NOMO-1 treated with dmso at 0.1 percent for 144 hours (cell line): ENCODE measurements around the gene RAB22A.
"Not testable (repeated sequence)": the region's sequence is repeated elsewhere in the genome, so short reads cannot be mapped to it uniquely, and the experiment has no call there.

ENCODE experiments used
- DNase-seq: peaks from one replicate; lab custom pipeline; 2025; ENCODE audit not compliant: unreplicated experiment; lab: John Stamatoyannopoulos, UW

RAB22A gene

DNA sequence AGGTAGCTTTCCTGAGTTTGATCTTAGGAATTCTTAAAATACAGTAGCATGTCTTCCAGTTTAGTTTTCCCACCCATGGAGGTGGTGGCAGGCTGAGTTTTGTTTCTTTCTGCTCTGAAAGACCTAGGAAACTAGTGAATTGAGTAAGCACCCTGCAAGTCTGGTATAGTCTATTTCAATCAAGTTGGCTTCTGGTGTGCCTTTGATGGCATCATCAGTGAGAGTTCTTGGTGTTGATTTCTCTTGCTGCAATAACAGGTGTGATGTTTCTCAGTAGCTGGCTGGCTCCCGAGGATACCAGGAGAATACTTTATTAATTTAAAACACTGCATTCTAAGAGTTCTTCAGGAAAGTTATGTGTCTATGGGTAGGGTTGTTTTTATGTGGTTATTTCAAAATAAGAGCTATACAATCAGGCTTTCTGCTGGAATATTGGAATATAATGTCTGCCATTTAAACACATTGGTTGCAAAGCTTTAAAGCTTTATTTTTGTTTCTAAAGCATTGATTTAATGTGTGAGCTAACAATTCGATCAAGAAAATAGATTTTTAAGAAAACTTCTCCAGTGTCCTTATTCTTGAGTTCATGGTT, 98.5 kb downstream of the RAB22A start:
- no peak for DNase-seq

DNA sequence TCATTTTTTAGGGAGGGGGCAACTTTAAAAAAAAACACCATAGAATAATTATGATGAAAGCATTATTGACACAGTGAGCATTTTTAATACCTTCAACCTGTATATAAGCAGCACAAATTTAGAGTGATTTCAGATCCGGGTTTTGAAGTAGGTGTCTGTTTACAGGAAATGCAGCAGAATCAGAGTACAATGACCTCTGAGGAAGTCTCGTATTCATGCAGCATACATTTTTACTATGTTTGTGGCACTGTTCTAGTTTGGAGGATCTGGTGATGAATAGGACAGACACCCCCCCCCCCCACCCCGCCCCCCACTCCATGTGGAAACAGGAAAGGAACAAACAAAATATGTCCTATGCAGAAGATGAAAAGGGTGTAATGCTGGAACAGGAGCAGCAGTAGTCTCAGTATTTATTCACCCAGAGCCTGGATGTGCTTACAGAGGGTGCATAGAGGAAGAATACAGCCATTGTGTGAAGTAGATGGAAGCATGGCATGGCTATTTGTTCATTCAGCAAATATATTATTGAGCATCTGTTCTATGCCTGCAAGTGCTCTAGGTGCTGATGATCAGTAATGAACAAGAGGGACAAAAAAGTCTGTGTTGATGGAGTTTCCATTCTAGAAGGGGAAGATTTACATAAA, 99.2 kb downstream of the RAB22A start:
- DNase-seq = no peak

DNA sequence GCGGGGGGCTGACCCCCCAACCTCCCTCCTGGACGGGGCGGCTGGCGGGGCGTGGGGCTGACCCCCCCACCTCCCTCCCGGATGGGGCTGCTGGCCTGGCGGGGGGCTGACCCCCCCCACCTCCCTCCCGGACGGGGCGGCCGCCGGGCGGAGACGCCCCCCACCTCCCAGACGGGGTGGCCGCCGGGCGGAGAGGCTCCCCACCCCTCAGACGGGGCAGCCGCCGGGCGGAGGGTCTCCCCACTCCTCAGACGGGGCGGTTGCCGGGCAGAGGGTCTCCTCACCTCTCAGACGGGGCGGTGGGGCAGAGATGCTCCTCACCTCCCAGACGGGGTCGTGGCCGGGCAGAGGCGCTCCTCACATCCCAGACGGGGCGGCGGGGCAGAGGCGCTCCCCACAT, 104.7 kb downstream of the RAB22A start:
- not testable (repeated sequence) for DNase-seq

DNA sequence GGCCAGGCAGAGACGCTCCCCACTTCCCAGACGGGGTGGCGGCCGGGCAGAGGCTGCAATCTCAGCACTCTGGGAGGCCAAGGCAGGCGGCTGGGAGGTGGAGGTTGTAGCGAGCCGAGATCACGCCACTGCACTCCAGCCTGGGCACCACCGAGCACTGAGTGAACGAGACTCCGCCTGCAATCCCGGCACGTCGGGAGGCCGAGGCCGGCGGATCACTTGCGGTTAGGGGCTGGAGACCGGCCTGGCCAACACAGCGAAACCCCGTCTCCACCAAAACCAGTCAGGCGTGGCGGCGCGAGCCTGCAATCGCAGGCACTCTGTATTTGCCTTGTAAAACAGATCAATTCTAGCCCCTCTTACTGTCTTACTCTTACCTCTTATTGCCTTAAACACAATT, 105.3 kb downstream of the RAB22A start:
- DNase-seq = not testable (repeated sequence)

DNA sequence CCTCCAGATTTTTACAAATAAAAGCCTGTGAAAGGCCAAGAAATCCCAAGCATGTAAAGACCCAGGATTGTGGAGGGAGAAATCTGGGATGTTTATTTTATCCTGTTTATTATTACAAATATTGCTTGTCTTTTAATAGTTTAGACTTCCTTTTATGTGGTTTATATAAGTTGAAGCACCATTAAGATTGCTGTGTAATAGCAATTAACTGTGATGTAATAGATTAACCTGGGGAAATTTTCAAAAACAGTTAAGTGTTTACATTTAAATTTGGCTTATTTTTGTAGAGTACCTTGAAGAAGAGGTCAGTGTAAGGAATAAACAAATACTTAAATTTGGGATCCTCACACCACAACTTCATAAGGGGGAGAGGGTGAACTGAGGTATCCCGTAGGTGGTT, 106.5 kb downstream of the RAB22A start:
- no peak for DNase-seq

DNA sequence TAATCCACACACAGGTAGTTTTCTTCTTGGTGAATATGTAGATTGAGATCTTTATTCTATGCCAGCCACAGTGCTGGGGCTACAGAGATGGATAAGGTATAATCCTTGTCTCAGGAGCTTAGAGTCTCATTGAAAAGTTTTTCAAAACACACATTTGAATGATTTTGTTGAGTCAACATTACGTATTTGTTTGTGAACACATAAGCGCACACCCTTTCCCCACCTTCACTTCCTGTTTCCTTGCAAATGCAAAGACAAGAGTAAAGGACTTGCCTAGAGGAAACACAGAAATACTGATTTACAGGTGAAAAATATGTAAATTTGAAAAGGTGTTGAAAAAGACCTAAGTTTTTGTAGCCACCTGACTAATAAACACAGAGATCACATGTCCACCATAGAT, 107.3 kb downstream of the RAB22A start:
- DNase-seq = no peak
